IgD-negative memory B cell (primary cell): ENCODE data around the gene BPIFB3. TPM values are rescaled to one million over a fixed set of nuclear protein-coding genes. Genes with fewer than 3 reads are reported as not detected.
"Not testable (repeated sequence)": the region's sequence is repeated elsewhere in the genome, so short reads cannot be mapped to it uniquely, and the experiment has no call there.

Experiments
- H3K27ac Mint-ChIP-seq, 3 donors: one replicate each; pipeline ENCODE4 v1.8.0; 2020 to 2022; ENCODE audit warnings: mild to moderate bottlenecking in 3 of 3, mixed read lengths in 3 of 3, moderate library complexity in 1 of 3
- H3K27me3 Mint-ChIP-seq: one replicate; pipeline ENCODE4 v1.8.0; 2021; ENCODE audit warnings: mixed read lengths
- H3K36me3 Mint-ChIP-seq: one replicate; pipeline ENCODE4 v1.8.0; 2020; ENCODE audit warnings: mild to moderate bottlenecking, mixed read lengths
- H3K4me1 Mint-ChIP-seq, 3 donors: one replicate each; pipeline ENCODE4 v1.8.0; 2020 to 2022; ENCODE audit warnings: mixed read lengths in 3 of 3, mild to moderate bottlenecking in 1 of 3
- H3K4me3 Mint-ChIP-seq, 4 donors: one replicate each; pipeline ENCODE4 v1.8.0; 2020 to 2022; ENCODE audit warnings: mild to moderate bottlenecking in 4 of 4, mixed read lengths in 4 of 4, moderate library complexity in 3 of 4
- H3K9me3 Mint-ChIP-seq, 3 donors: one replicate each; pipeline ENCODE4 v1.8.0; 2020 to 2021; ENCODE audit warnings: mixed read lengths in 3 of 3, mild to moderate bottlenecking in 1 of 3
- polyA plus RNA-seq: library from polyadenylated mRNA; unstranded; fragments of 300-500 nt; fragmentation: Illumina TruSeq; gene quantifications from one replicate; pipeline ENCODE4 v1.2.3, GENCODE V29; 2021

BPIFB3 gene
- polyA plus RNA-seq, 1 donor from 2014 or later, result not detected

DNA sequence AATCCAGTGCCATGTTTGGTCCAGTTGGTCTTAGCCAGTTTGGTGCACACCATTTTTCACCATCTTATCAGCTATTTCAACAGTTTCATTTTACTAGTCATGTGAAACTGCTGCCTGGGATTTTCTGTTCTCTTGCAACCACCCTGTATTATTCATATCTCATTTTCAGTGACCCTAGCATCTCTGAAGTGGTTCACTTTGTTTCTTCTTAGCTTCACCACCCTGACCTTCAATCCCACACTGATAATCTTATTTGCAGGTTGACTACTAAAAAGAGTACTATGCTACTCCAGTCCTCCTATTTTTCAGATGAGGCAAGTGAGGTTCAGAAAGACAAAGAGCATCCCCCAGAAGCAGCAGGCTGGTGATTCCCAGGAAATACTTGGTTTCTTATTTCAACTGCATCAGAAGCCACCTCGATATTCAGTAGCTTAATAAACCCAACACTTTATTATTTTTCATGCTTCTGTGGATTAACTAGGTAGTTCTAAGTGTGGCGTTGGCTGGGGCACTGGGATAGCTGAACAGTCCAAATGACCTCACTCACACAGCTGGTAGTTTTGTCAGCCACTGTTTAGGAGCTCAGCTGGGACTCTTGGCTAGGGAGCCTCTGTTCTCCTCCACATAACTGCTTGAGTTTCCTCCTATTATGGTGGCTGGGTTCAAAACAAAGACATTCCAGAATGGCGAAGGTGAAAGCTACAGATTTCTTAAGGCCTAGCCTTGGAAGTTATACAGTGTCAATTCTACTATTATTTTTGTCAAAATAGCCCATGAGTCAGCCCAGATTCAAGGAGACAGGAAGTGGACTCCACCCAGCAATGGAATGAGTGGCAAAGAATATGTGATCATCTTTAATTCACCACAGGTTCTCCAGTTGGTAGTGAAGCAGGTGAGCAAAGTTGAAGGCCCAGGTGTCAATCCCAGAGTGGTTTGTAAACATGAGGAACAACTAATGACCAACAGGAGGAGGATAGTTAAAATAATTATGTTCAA is 66.3 kb downstream of the BPIFB3 start:
- no peaks in the 10 kb centered on the region for H3K4me1 Mint-ChIP-seq
- peaks cover 16% of the 10 kb centered on the region for H3K27me3 Mint-ChIP-seq
- H3K36me3 Mint-ChIP-seq, result no peaks in the 10 kb centered on the region
- peaks cover 0 to 4% (median 2%) of the 10 kb centered on the region in 3 donors for H3K9me3 Mint-ChIP-seq
- H3K4me3 Mint-ChIP-seq, result no peak overlapping the region
- H3K27ac Mint-ChIP-seq, result no peak overlapping the region

DNA sequence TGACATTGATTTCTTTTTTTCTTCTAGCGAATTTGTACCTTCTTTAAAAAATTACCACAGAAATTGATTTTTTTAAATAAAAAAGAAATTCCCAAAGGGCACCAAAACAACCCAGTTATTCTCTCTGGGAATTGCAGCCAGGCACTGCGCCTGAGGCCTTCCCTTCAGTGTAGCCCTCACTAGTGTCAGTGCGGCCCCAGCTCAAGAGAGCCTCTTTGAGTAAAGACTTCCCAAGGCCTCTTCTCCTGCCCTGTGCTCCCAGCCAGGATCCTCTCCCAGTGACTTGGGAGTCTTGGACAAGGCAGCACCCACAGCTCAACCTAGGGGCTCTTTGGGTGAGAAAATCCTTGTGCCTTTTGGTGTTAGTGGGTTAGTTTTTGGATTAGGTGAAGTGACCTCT is 67.2 kb downstream of the BPIFB3 start:
- H3K4me1 Mint-ChIP-seq, result no peaks in the 10 kb centered on the region
- no peaks in the 10 kb centered on the region for H3K36me3 Mint-ChIP-seq
- no peak overlapping the region for H3K27ac Mint-ChIP-seq
- H3K27me3 Mint-ChIP-seq, result peaks cover 22% of the 10 kb centered on the region
- peaks cover 2 to 7% (median 4%) of the 10 kb centered on the region in 3 donors for H3K9me3 Mint-ChIP-seq
- H3K4me3 Mint-ChIP-seq, result no peak overlapping the region

DNA sequence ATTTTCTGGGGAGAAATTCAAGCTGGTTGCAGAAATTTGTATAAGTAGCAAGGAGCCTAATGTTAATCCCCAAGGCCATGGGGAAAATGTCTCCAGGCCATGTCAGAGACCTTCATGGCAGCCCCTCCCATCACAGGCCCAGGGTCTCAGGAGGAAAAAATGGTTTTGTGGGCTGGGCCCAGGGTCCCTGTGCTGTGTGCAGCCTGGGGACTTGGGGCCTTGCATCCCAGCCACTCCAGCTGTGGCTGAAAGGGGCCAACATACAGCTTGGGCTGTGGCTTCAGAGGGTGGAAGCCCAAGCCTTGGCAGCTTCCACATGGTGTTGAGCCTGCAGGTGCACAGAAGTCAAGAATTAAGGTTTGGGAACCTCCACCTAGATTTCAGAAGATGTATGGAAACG is 68.6 kb downstream of the BPIFB3 start:
- H3K9me3 Mint-ChIP-seq, H3K27ac Mint-ChIP-seq, H3K36me3 Mint-ChIP-seq, H3K4me1 Mint-ChIP-seq, H3K4me3 Mint-ChIP-seq: not testable (repeated sequence)
- H3K27me3 Mint-ChIP-seq, result peaks cover 23% of the 10 kb centered on the region

Other genes starting within 250 kb of the BPIFB3 start
- gene MAPRE1, start 233.9 kb upstream of the BPIFB3 start, polyA plus RNA-seq, result 65.3 TPM
- gene EFCAB8, start 195.0 kb upstream of the BPIFB3 start, polyA plus RNA-seq, result not detected
- gene SUN5, start 49.5 kb upstream of the BPIFB3 start, polyA plus RNA-seq, result not detected
- gene BPIFB2, start 46.2 kb upstream of the BPIFB3 start, polyA plus RNA-seq, result not detected
- gene BPIFB6, start 22.3 kb upstream of the BPIFB3 start, polyA plus RNA-seq, result not detected
- gene BPIFB4, start 25.7 kb downstream of the BPIFB3 start, polyA plus RNA-seq, result not detected
- not detected for gene BPIFA2, start 114.3 kb downstream of the BPIFB3 start, polyA plus RNA-seq
- gene BPIFA3, start 163.4 kb downstream of the BPIFB3 start, polyA plus RNA-seq, result not detected
- gene BPIFA1, start 182.1 kb downstream of the BPIFB3 start, polyA plus RNA-seq, result not detected
- gene BPIFB1, start 229.3 kb downstream of the BPIFB3 start, polyA plus RNA-seq, result not detected